HFFc6 (cell line): ENCODE results near the gene CNTNAP5. TPM values are rescaled to one million over a fixed set of nuclear protein-coding genes. Genes with fewer than 3 reads are reported as not detected.

ENCODE experiments used
- DNase-seq: peaks from one replicate; pipeline ENCODE4 v3.0.0-alpha.2; 2018
- H3K27ac Mint-ChIP-seq: 2 replicates; pipeline ENCODE4 v1.8.0; 2020; ENCODE audit warnings: mild to moderate bottlenecking, mixed read lengths
- H3K27me3 Mint-ChIP-seq: 2 replicates; pipeline ENCODE4 v1.8.0; 2021; ENCODE audit warnings: mild to moderate bottlenecking, moderate library complexity, mixed read lengths; ENCODE audit not compliant: insufficient read depth
- H3K36me3 Mint-ChIP-seq: 2 replicates; pipeline ENCODE4 v1.8.0; 2021; ENCODE audit warnings: low read depth, mixed read lengths
- H3K4me1 Mint-ChIP-seq: 2 replicates; pipeline ENCODE4 v1.8.0; 2020; ENCODE audit warnings: low read depth, mixed read lengths
- H3K4me3 Mint-ChIP-seq: 2 replicates; pipeline ENCODE4 v1.8.0; 2020; ENCODE audit warnings: mild to moderate bottlenecking, moderate library complexity, mixed read lengths
- H3K9me3 Mint-ChIP-seq: 2 replicates; pipeline ENCODE4 v1.8.0; 2020; ENCODE audit warnings: mild to moderate bottlenecking, mixed read lengths
- total RNA-seq, 6 experiments: library from RNA; stranded (reverse); fragmentation: NEBNext Ultra II Directional; extraction: Animal tissue kit (Norgen Biotek cat#: 25700); gene quantifications; 2 replicates in 1 of 6; 3 replicates in 5 of 6; pipeline ENCODE4 v1.2.3, GENCODE V29; 2021
- TF ChIP-seq, protein P1 (sequence below): fragments of 200-600 bp; sonication (generic); IDR thresholded peaks from 2 replicates; pipeline ENCODE4 v1.5.0; 2021; ENCODE audit warnings: antibody characterized with exemption, mild to moderate bottlenecking

The CNTNAP5 gene
- total RNA-seq, 6 experiments from 2014 or later, result not detected

DNA sequence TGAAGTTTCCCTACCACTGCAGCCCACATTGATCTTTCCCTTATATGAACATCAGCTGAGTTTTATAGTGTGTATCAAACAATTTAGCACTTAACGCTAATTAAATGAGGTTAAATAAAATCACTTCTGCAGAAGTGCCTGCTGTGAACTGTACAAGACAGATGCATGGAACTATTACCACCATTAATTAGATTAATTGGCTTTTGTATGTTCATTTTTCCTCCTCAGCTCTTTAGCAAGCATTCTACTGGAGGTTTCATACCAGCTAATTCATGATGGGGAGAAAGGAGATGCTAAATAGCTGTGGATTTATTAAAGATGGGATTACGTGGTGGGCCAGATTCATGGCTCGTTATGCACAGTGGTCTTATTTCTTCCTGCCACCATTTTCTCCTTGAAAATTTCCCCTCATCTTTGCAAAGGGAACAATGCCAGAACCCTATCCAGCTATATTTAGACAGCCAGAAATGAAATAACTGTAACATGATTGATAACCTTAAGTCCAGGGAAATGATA, 96.7 kb downstream of the CNTNAP5 start:
- Mint-ChIP-seq H3K4me3 (no peak overlapping the region), H3K36me3 (no peaks in the 10 kb centered on the region; the same call in 1 of the 2 replicates), H3K4me1 (no peaks in the 10 kb centered on the region), H3K27me3 (no peaks in the 10 kb centered on the region; the same call in 1 of the 2 replicates), H3K27ac (no peak overlapping the region), H3K9me3 (peaks cover 79% of the 10 kb centered on the region)
- TF ChIP-seq, protein P1, sequence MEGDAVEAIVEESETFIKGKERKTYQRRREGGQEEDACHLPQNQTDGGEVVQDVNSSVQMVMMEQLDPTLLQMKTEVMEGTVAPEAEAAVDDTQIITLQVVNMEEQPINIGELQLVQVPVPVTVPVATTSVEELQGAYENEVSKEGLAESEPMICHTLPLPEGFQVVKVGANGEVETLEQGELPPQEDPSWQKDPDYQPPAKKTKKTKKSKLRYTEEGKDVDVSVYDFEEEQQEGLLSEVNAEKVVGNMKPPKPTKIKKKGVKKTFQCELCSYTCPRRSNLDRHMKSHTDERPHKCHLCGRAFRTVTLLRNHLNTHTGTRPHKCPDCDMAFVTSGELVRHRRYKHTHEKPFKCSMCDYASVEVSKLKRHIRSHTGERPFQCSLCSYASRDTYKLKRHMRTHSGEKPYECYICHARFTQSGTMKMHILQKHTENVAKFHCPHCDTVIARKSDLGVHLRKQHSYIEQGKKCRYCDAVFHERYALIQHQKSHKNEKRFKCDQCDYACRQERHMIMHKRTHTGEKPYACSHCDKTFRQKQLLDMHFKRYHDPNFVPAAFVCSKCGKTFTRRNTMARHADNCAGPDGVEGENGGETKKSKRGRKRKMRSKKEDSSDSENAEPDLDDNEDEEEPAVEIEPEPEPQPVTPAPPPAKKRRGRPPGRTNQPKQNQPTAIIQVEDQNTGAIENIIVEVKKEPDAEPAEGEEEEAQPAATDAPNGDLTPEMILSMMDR, result no peak
- DNase-seq, result no peak

DNA sequence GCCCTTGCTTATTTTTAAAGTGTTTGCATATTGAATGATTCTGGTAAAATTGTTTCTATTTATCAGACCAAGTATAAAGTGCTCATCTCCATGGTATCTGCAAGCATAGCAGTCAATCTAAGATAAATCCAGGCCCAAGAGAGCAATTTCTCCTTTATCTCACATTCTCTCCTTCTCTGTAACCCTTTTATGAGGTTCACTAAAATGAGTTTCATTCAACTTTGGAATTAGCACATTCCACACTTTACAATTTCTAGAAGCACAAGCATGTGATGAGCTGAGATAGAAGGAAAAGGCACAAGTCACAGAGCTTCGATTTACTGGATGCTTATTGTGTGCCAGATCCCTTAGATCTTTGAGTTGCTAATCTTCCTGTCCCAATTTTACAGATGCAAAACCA, 97.3 kb downstream of the CNTNAP5 start:
- Mint-ChIP-seq H3K4me3 (no peak overlapping the region), H3K9me3 (peaks cover 79% of the 10 kb centered on the region), H3K27ac (no peak overlapping the region), H3K4me1 (no peaks in the 10 kb centered on the region), H3K36me3 (no peaks in the 10 kb centered on the region; the same call in 1 of the 2 replicates), H3K27me3 (no peaks in the 10 kb centered on the region; the same call in 1 of the 2 replicates)
- DNase-seq, result no peak
- TF ChIP-seq, protein P1, result no peak

DNA sequence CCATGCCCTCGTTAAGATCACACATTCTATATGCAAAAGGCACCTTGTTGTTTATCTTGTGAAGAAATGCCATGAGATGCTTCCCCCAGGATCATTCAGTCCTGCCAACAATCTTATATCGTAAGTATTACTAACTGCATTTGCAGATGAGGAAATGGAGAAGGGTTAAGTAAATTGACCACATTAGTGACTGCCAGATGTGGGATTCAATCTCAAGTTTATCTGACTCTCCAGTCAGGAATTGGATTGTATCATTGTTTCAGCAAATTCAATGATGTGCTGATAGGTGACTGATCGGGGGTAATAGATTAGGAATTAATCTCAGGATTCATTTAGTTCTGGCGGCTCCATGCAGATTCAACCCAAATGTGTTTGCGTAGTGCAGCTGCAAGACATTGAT, 106.2 kb downstream of the CNTNAP5 start:
- TF ChIP-seq, protein P1, result no peak
- DNase-seq, result no peak
- Mint-ChIP-seq H3K36me3 (no peaks in the 10 kb centered on the region; the same call in 1 of the 2 replicates), H3K9me3 (peaks cover 30% of the 10 kb centered on the region), H3K4me3 (no peak overlapping the region), H3K27me3 (no peaks in the 10 kb centered on the region), H3K4me1 (no peaks in the 10 kb centered on the region), H3K27ac (no peak overlapping the region)

- TF ChIP-seq, protein P1, result no peak
- no peak for DNase-seq
- H3K27me3 Mint-ChIP-seq, result peaks cover 2% of the 10 kb centered on the region
- no peaks in the 10 kb centered on the region for H3K4me1 Mint-ChIP-seq
- H3K27ac Mint-ChIP-seq, result no peak overlapping the region
- H3K4me3 Mint-ChIP-seq, result no peak overlapping the region
- no peaks in the 10 kb centered on the region; the same call in 1 of the 2 replicates for H3K36me3 Mint-ChIP-seq
- peaks cover 42% of the 10 kb centered on the region for H3K9me3 Mint-ChIP-seq
Measured at GRCh38 chr2:124136110-124136509, 111.0 kb downstream of the CNTNAP5 start.

- Mint-ChIP-seq H3K9me3 (peaks cover 39% of the 10 kb centered on the region), H3K4me3 (no peak overlapping the region), H3K27ac (no peak overlapping the region), H3K36me3 (no peaks in the 10 kb centered on the region; the same call in 1 of the 2 replicates), H3K4me1 (no peaks in the 10 kb centered on the region), H3K27me3 (peaks cover 2% of the 10 kb centered on the region)
- no peak for DNase-seq
- TF ChIP-seq, protein P1, result no peak
Measured at GRCh38 chr2:124138076-124138475, 113.0 kb downstream of the CNTNAP5 start.
